Measurements from ENCODE around the gene CD3G. TPM values are rescaled to one million over a fixed set of nuclear protein-coding genes. Genes with fewer than 3 reads are reported as not detected.
"Not testable (repeated sequence)": the region's sequence is repeated elsewhere in the genome, so short reads cannot be mapped to it uniquely, and the experiment has no call there.

Gene CD3G
- total RNA-seq, 1 donor from 2014 or later: not detected

DNA sequence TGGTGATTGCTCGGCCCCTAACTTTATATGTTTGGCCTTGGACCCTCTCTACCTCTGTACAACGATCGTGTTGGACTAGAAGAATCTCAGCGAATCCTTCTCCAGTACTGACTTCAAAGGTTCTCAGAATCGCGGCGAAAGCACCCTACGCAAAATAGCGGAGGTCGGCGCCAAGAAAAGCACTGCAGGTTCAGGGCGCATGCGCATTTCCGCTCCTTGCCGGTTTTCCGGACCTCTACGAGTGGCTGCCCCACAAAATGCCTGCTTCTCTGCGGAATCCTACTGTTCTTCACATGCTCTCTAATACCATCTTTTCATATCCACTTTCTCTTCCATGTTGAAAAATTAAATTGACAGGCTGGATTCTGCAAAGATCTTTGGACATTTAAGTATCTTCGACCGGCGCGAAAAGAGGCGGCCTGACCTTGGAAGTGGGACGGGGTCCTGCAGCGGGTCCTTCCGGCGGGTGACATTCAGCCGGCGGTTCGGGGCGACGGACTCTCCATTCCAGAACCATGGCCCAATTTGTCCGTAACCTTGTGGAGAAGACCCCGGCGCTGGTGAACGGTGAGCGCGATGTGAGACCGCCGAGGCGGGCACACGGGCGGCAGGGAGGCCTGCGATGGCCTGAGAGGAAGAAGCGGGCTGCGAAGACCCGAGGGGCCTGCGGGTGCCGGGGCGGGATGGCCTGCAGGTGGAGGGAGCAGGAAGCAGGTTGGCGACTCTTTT lies 57.2 kb downstream of the CD3G start, which contains the start of gene ATP5MG:
ATP5MG (plus strand) TSS at position 456 of the 729 bp plus-strand sequence; CDS start at position 516, 60 bp downstream.
- no peaks in the 10 kb centered on the region for H3K36me3 Mint-ChIP-seq
- TF ChIP-seq, protein P1, sequence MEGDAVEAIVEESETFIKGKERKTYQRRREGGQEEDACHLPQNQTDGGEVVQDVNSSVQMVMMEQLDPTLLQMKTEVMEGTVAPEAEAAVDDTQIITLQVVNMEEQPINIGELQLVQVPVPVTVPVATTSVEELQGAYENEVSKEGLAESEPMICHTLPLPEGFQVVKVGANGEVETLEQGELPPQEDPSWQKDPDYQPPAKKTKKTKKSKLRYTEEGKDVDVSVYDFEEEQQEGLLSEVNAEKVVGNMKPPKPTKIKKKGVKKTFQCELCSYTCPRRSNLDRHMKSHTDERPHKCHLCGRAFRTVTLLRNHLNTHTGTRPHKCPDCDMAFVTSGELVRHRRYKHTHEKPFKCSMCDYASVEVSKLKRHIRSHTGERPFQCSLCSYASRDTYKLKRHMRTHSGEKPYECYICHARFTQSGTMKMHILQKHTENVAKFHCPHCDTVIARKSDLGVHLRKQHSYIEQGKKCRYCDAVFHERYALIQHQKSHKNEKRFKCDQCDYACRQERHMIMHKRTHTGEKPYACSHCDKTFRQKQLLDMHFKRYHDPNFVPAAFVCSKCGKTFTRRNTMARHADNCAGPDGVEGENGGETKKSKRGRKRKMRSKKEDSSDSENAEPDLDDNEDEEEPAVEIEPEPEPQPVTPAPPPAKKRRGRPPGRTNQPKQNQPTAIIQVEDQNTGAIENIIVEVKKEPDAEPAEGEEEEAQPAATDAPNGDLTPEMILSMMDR (IDR thresholded peaks at IDR 0.05): peak; percentile 20
- TF ChIP-seq EZH2 (IDR thresholded peaks at IDR 0.05): no peak
- TF ChIP-seq EZH2phosphoT487 (IDR thresholded peaks at IDR 0.05): no peak
- peak within 1 kb of the TSS; percentile 100 for H3K27ac Mint-ChIP-seq
- H3K4me3 Mint-ChIP-seq: peak within 1 kb of the TSS; percentile 96
- H3K27ac ChIP-seq: no peak within 1 kb of the TSS
- H3K4me2 ChIP-seq: peak within 1 kb of the TSS; percentile 90
- H3K9me3 Mint-ChIP-seq: no peaks in the 10 kb centered on the region
- H3K4me1 ChIP-seq: no peaks in the 10 kb centered on the region
- peaks cover 24% of the 10 kb centered on the region for H3K4me1 Mint-ChIP-seq
- H2AFZ ChIP-seq (replicated peaks): peak within 1 kb of the TSS; percentile 99
- DNase-seq (ENCODE audit: low spot score): peak; percentile 96
- H4K20me1 ChIP-seq (ENCODE audit: low read depth): peaks cover 28% of the 10 kb centered on the region
- H3K9me3 ChIP-seq (ENCODE audit: low read depth): no peaks in the 10 kb centered on the region
- H3K4me3 ChIP-seq: peak within 1 kb of the TSS; percentile 85
- peak within 1 kb of the TSS; percentile 80 for H3K9ac ChIP-seq
- no peaks in the 10 kb centered on the region for H3K27me3 Mint-ChIP-seq (ENCODE audit: insufficient read depth, low read depth)
- H3K79me2 ChIP-seq (ENCODE audit: low read depth): peaks cover 50% of the 10 kb centered on the region
- no peaks in the 10 kb centered on the region for H3K36me3 ChIP-seq
- H3K27me3 ChIP-seq: no peaks in the 10 kb centered on the region
- H3F3A ChIP-seq (ENCODE audit: low read depth): peaks cover 23% of the 10 kb centered on the region

DNA sequence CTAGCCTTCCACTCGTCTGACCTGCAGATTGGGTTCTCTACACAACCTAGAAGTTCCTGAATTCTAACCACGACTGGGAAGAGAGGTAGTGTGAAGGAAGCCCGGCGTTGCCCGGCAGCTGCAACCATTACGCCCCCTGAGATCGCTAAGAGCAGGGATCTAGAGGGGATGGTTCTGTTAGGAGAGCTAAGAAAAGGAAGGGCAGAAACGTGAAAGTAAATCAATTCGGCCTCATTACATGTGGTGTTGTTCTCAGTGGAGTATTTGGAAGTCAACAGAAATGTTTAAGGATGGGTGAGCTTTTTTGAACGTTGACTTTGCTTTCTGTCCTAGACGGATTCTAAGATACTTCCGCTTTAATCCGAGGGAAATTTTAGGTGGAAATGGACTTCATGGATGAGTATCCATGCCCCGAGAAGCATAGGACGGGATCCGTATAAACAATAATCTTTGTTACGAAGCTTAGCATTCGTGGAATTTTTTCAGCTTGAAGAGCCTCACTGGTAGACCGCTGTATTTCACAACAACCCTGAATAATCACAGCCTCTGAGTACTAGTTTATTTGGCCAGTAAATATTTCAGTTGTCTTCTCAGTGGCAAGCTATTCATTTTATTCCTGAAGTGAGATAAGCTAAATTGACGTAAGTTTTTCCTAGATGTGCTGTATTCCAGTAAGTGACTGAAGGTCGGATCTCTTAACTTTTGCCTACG lies 57.9 kb downstream of the CD3G start:
- Histone ChIP-seq H3K36me3 (no peaks in the 10 kb centered on the region), H3K9ac (peak overlapping the region; percentile 80), H2AFZ (replicated peaks) (peak overlapping the region; percentile 99), H3K4me1 (no peaks in the 10 kb centered on the region), H3K27ac (no peak overlapping the region), H3K4me3 (peak overlapping the region; percentile 85), H3F3A (ENCODE audit: low read depth) (peaks cover 23% of the 10 kb centered on the region), H4K20me1 (ENCODE audit: low read depth) (peaks cover 28% of the 10 kb centered on the region), H3K27me3 (no peaks in the 10 kb centered on the region), H3K9me3 (ENCODE audit: low read depth) (no peaks in the 10 kb centered on the region), H3K4me2 (peak overlapping the region; percentile 90), H3K79me2 (ENCODE audit: low read depth) (peaks cover 58% of the 10 kb centered on the region)
- Mint-ChIP-seq H3K9me3 (no peaks in the 10 kb centered on the region), H3K27ac (peak overlapping the region; percentile 76), H3K4me3 (peak overlapping the region; percentile 96), H3K36me3 (peaks cover 3% of the 10 kb centered on the region), H3K27me3 (ENCODE audit: insufficient read depth, low read depth) (no peaks in the 10 kb centered on the region), H3K4me1 (peaks cover 24% of the 10 kb centered on the region)
- DNase-seq (ENCODE audit: low spot score): peak; percentile 13
- no peak for TF ChIP-seq EZH2 (IDR thresholded peaks at IDR 0.05)
- TF ChIP-seq, protein P1 (IDR thresholded peaks at IDR 0.05): no peak
- TF ChIP-seq EZH2phosphoT487 (IDR thresholded peaks at IDR 0.05): no peak

DNA sequence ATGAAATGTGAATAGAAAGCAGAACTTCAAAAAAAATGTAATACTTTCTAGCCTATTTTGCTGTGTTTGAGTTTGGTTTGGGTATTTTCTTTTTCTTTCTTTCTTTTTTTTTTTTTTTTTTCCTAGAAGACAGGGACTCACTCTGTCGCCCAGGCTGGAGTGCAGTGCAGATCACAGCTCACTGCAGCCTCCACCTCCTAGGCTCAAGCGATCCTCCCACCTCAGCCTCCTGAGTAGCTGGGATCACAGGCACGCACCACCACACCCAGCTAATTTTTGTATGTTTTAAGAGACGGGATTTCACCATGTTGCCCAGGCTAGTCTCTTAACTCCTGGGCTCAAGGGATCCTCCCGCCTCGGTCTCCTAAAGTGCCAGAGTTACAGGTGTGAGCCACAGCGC lies 58.5 kb downstream of the CD3G start:
- not testable (repeated sequence) for H3K27ac Mint-ChIP-seq; DNase-seq (ENCODE audit: low spot score); H3K9ac ChIP-seq; H3K36me3 Mint-ChIP-seq; H2AFZ ChIP-seq (replicated peaks); H3K27me3 Mint-ChIP-seq (ENCODE audit: insufficient read depth, low read depth); H3K27ac ChIP-seq; H3K9me3 Mint-ChIP-seq; H3K4me1 ChIP-seq; H3K9me3 ChIP-seq (ENCODE audit: low read depth); H3K27me3 ChIP-seq; H3K36me3 ChIP-seq
- peaks cover 23% of the 10 kb centered on the region for H3F3A ChIP-seq (ENCODE audit: low read depth)
- H3K4me2 ChIP-seq: peak overlapping the region; percentile 90
- H4K20me1 ChIP-seq (ENCODE audit: low read depth): peaks cover 28% of the 10 kb centered on the region
- H3K4me3 ChIP-seq: peak overlapping the region; percentile 85
- Mint-ChIP-seq H3K4me3 (peak overlapping the region; percentile 96), H3K4me1 (peaks cover 24% of the 10 kb centered on the region)
- peaks cover 61% of the 10 kb centered on the region for H3K79me2 ChIP-seq (ENCODE audit: low read depth)

Small RNAs within 50 kb of the gene (small RNA-seq; reads per million reads assigned to genes)
- not detected for gene AP001582.1

Other genes with a start within 250 kb of the CD3G start
- 3.6 and 7.1 TPM in 2 replicates for gene SCN4B, start 191.5 kb upstream of the CD3G start, total RNA-seq (ENCODE audit: low replicate concordance)
- gene SCN2B, start 167.7 kb upstream of the CD3G start, total RNA-seq (ENCODE audit: low replicate concordance): 0.15 and 0.37 TPM in 2 replicates
- gene JAML, start 119.3 kb upstream of the CD3G start, total RNA-seq (ENCODE audit: low replicate concordance): 0.09 TPM in 1 of 2 replicates, not detected in the other
- gene MPZL3, start 92.0 kb upstream of the CD3G start, total RNA-seq (ENCODE audit: low replicate concordance): 1.1 and 5.7 TPM in 2 replicates
- 1.9 and 2.3 TPM in 2 replicates for gene MPZL2, start 80.0 kb upstream of the CD3G start, total RNA-seq (ENCODE audit: low replicate concordance)
- not detected in 2 replicates for gene CD3E, start 39.6 kb upstream of the CD3G start, total RNA-seq (ENCODE audit: low replicate concordance)
- gene CD3D, start 1.6 kb upstream of the CD3G start, total RNA-seq (ENCODE audit: low replicate concordance): not detected in 2 replicates
- 36.1 and 45.0 TPM in 2 replicates for gene UBE4A, start 15.3 kb downstream of the CD3G start, total RNA-seq (ENCODE audit: low replicate concordance)
- 42.6 and 113 TPM in 2 replicates for gene ATP5MG, start 57.3 kb downstream of the CD3G start, total RNA-seq (ENCODE audit: low replicate concordance)
- 63.6 and 73.8 TPM in 2 replicates for gene KMT2A, start 92.1 kb downstream of the CD3G start, total RNA-seq (ENCODE audit: low replicate concordance)
- 0.62 TPM in 1 of 2 replicates, not detected in the other for gene TTC36, start 183.1 kb downstream of the CD3G start, total RNA-seq (ENCODE audit: low replicate concordance)
- gene TMEM25, start 186.8 kb downstream of the CD3G start, total RNA-seq (ENCODE audit: low replicate concordance): 28.2 and 29.0 TPM in 2 replicates
- 40.1 and 47.5 TPM in 2 replicates for gene IFT46, start 221.6 kb downstream of the CD3G start, total RNA-seq (ENCODE audit: low replicate concordance)
- gene ARCN1, start 228.1 kb downstream of the CD3G start, total RNA-seq (ENCODE audit: low replicate concordance): 97.8 and 112 TPM in 2 replicates